Astrocyte (in vitro differentiated cells and primary cell): ENCODE data around the gene RFTN2. TPM values are rescaled to one million over a fixed set of nuclear protein-coding genes. Genes with fewer than 3 reads are reported as not detected.
"Not testable (repeated sequence)": the region's sequence is repeated elsewhere in the genome, so short reads cannot be mapped to it uniquely, and the experiment has no call there.

Experiments
- DNase-seq: peaks from one replicate; pipeline ENCODE4 v3.0.0-alpha.2; 2010; ENCODE audit warnings: low read depth
- FAIRE-seq: peaks from 2 replicates; lab custom pipeline; 2011; peaks lifted over from hg19 to GRCh38; lab: Jason Lieb, UNC
- H2AFZ ChIP-seq: 2 replicates; pipeline ENCODE4 v1.6.0; 2012; ENCODE audit warnings: low read depth, low read length, inconsistent platforms
- H3K27ac ChIP-seq: 2 replicates; pipeline ENCODE4 v1.5.1; 2011; ENCODE audit warnings: low read depth, low read length, inconsistent platforms
- H3K27me3 ChIP-seq: 2 replicates; pipeline ENCODE4 v1.6.0; 2011; ENCODE audit warnings: low read length, inconsistent platforms; ENCODE audit not compliant: insufficient read depth
- H3K36me3 ChIP-seq: 2 replicates; pipeline ENCODE4 v1.5.1; 2011; ENCODE audit warnings: low read length, inconsistent platforms; ENCODE audit not compliant: insufficient read depth
- H3K4me1 ChIP-seq: 2 replicates; pipeline ENCODE4 v1.5.1; 2011; ENCODE audit warnings: low read length, inconsistent platforms; ENCODE audit not compliant: insufficient read depth
- H3K4me2 ChIP-seq: 2 replicates; pipeline ENCODE4 v1.6.0; 2012; ENCODE audit warnings: low read length, inconsistent platforms
- H3K4me3 ChIP-seq: 2 replicates; pipeline ENCODE4 v1.5.1; 2011; ENCODE audit warnings: low read depth, mild to moderate bottlenecking, low read length, inconsistent platforms; ENCODE audit not compliant: insufficient read depth
- H3K79me2 ChIP-seq: 2 replicates; pipeline ENCODE4 v1.6.0; 2012; ENCODE audit warnings: mild to moderate bottlenecking, low read length, inconsistent platforms; ENCODE audit not compliant: insufficient read depth
- H3K9ac ChIP-seq: 2 replicates; pipeline ENCODE4 v1.6.0; 2012; ENCODE audit warnings: mild to moderate bottlenecking, low read length, inconsistent platforms
- H3K9me3 ChIP-seq: 2 replicates; pipeline ENCODE4 v1.5.1; 2012; ENCODE audit warnings: low read depth, mild to moderate bottlenecking, low read length, inconsistent platforms; ENCODE audit not compliant: insufficient read depth
- H4K20me1 ChIP-seq: 2 replicates; pipeline ENCODE4 v1.6.0; 2012; ENCODE audit warnings: low read length, inconsistent platforms; ENCODE audit not compliant: insufficient read depth
- H3K27ac Mint-ChIP-seq: one replicate; pipeline ENCODE4 v1.8.0; 2021; ENCODE audit warnings: mild to moderate bottlenecking, mixed read lengths; ENCODE audit not compliant: unreplicated experiment
- H3K27me3 Mint-ChIP-seq: one replicate; pipeline ENCODE4 v1.8.0; 2021; ENCODE audit warnings: low read depth, mixed read lengths; ENCODE audit not compliant: unreplicated experiment
- H3K36me3 Mint-ChIP-seq: one replicate; pipeline ENCODE4 v1.8.0; 2021; ENCODE audit warnings: low read depth, mixed read lengths; ENCODE audit not compliant: unreplicated experiment
- H3K4me1 Mint-ChIP-seq: one replicate; pipeline ENCODE4 v1.8.0; 2021; ENCODE audit warnings: low read depth, mixed read lengths; ENCODE audit not compliant: unreplicated experiment
- H3K4me3 Mint-ChIP-seq: one replicate; pipeline ENCODE4 v1.8.0; 2021; ENCODE audit warnings: mild to moderate bottlenecking, moderate library complexity, mixed read lengths; ENCODE audit not compliant: unreplicated experiment
- H3K9me3 Mint-ChIP-seq: one replicate; pipeline ENCODE4 v1.8.0; 2021; ENCODE audit warnings: mild to moderate bottlenecking, mixed read lengths; ENCODE audit not compliant: unreplicated experiment
- CTCF ChIP-seq: IDR thresholded peaks from 2 replicates; pipeline ENCODE4 v1.5.1; 2011; ENCODE audit warnings: low read depth, mild to moderate bottlenecking, inconsistent platforms, low read length, moderate library complexity; ENCODE audit not compliant: insufficient read depth
- EZH2 ChIP-seq: IDR thresholded peaks from 2 replicates; pipeline ENCODE4 v1.6.1; 2012; ENCODE audit warnings: mild to moderate bottlenecking, low read length, inconsistent platforms; ENCODE audit not compliant: insufficient read depth
- total RNA-seq: library from RNA; stranded (reverse); gene quantifications from 2 replicates; pipeline ENCODE4 v1.2.1, GENCODE V29; 2021

The RFTN2 gene
- total RNA-seq, 1 donor from 2014 or later, result 7.1 TPM

- H3K36me3 Mint-ChIP-seq, H3K4me3 ChIP-seq, H3K36me3 ChIP-seq, H3K27ac Mint-ChIP-seq, H3K9me3 Mint-ChIP-seq, H3K79me2 ChIP-seq, FAIRE-seq, H3K27me3 Mint-ChIP-seq, H3K4me2 ChIP-seq, H3K4me1 ChIP-seq, H3K9me3 ChIP-seq, H3K4me3 Mint-ChIP-seq, H4K20me1 ChIP-seq, H3K27ac ChIP-seq, DNase-seq, H2AFZ ChIP-seq, H3K9ac ChIP-seq, H3K4me1 Mint-ChIP-seq, H3K27me3 ChIP-seq: not testable (repeated sequence)
These were observed 19.8 kb upstream of the RFTN2 start for GRCh38 chr2:197695206-197695605.

- DNase-seq (no peak), FAIRE-seq (no peak)
- Histone ChIP-seq H3K27ac (no peak overlapping the region), H3K79me2 (no peaks in the 10 kb centered on the region), H3K4me2 (no peak overlapping the region), H3K4me3 (no peak overlapping the region), H3K9me3 (no peaks in the 10 kb centered on the region), H3K27me3 (no peaks in the 10 kb centered on the region), H2AFZ (no peak overlapping the region), H3K36me3 (no peaks in the 10 kb centered on the region), H4K20me1 (no peaks in the 10 kb centered on the region), H3K4me1 (no peaks in the 10 kb centered on the region), H3K9ac (no peak overlapping the region)
- H3K4me3 Mint-ChIP-seq, result no peak overlapping the region
- H3K4me1 Mint-ChIP-seq, result peaks cover 21% of the 10 kb centered on the region
- H3K27ac Mint-ChIP-seq, result peak overlapping the region; percentile 28
- no peak for TF ChIP-seq CTCF
- TF ChIP-seq EZH2, result no peak
- peaks cover 3% of the 10 kb centered on the region for H3K36me3 Mint-ChIP-seq
- no peaks in the 10 kb centered on the region for H3K9me3 Mint-ChIP-seq
- H3K27me3 Mint-ChIP-seq, result peaks cover 2% of the 10 kb centered on the region
These were observed 2.1 kb upstream of the RFTN2 start for GRCh38 chr2:197677483-197677882.

- H3K36me3 Mint-ChIP-seq, result peaks cover 4% of the 10 kb centered on the region
- no peak overlapping the region for H3K27ac ChIP-seq
- no peaks in the 10 kb centered on the region for H4K20me1 ChIP-seq
- H3K4me1 Mint-ChIP-seq, result peaks cover 21% of the 10 kb centered on the region
- H3K9me3 ChIP-seq, result no peaks in the 10 kb centered on the region
- H3K9ac ChIP-seq, result no peak overlapping the region
- H3K4me2 ChIP-seq, result no peak overlapping the region
- H2AFZ ChIP-seq, result no peak overlapping the region
- H3K4me3 ChIP-seq, result no peak overlapping the region
- no peaks in the 10 kb centered on the region for H3K4me1 ChIP-seq
- FAIRE-seq, result no peak
- TF ChIP-seq EZH2, result no peak
- TF ChIP-seq CTCF, result no peak
- no peak for DNase-seq
- H3K27ac Mint-ChIP-seq, result peak overlapping the region; percentile 28
- H3K27me3 Mint-ChIP-seq, result no peaks in the 10 kb centered on the region
- no peaks in the 10 kb centered on the region for H3K9me3 Mint-ChIP-seq
- H3K36me3 ChIP-seq, result no peaks in the 10 kb centered on the region
- H3K4me3 Mint-ChIP-seq, result no peak overlapping the region
- H3K79me2 ChIP-seq, result no peaks in the 10 kb centered on the region
- H3K27me3 ChIP-seq, result no peaks in the 10 kb centered on the region
These were observed 1.7 kb upstream of the RFTN2 start for GRCh38 chr2:197677056-197677455.
